PC-3 (cell line): ENCODE data around the gene OPN3.

Source experiments
- EZH2 ChIP-seq: fragments of 300-600 bp; sonication (generic); IDR thresholded peaks from one replicate; pipeline ENCODE4 v1.6.1; 2017; ENCODE audit warnings: antibody characterized with exemption, mild to moderate bottlenecking, low read length; ENCODE audit not compliant: unreplicated experiment
- EZH2phosphoT487 ChIP-seq: fragments of 300-600 bp; sonication (generic); IDR thresholded peaks from 2 replicates; pipeline ENCODE4 v1.6.1; 2018; ENCODE audit warnings: mild to moderate bottlenecking, antibody characterized with exemption, low read length, borderline replicate concordance
- TF ChIP-seq, protein P1 (sequence below): fragments of 300-600 bp; sonication (generic); conservative IDR thresholded peaks from 2 replicates; pipeline ENCODE4 v1.5.1; 2017; ENCODE audit warnings: antibody characterized with exemption, low read depth, mild to moderate bottlenecking, low read length

GRCh38 chr1:241644259-241644658 is 4.1 kb upstream of the OPN3 start:
- TF ChIP-seq, protein P1, sequence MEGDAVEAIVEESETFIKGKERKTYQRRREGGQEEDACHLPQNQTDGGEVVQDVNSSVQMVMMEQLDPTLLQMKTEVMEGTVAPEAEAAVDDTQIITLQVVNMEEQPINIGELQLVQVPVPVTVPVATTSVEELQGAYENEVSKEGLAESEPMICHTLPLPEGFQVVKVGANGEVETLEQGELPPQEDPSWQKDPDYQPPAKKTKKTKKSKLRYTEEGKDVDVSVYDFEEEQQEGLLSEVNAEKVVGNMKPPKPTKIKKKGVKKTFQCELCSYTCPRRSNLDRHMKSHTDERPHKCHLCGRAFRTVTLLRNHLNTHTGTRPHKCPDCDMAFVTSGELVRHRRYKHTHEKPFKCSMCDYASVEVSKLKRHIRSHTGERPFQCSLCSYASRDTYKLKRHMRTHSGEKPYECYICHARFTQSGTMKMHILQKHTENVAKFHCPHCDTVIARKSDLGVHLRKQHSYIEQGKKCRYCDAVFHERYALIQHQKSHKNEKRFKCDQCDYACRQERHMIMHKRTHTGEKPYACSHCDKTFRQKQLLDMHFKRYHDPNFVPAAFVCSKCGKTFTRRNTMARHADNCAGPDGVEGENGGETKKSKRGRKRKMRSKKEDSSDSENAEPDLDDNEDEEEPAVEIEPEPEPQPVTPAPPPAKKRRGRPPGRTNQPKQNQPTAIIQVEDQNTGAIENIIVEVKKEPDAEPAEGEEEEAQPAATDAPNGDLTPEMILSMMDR: no peak
- TF ChIP-seq EZH2: no peak
- TF ChIP-seq EZH2phosphoT487: no peak
